ENCODE measurements around the gene ARPC4.
"Not testable (repeated sequence)": the region's sequence is repeated elsewhere in the genome, so short reads cannot be mapped to it uniquely, and the experiment has no call there.

Gene ARPC4

DNA sequence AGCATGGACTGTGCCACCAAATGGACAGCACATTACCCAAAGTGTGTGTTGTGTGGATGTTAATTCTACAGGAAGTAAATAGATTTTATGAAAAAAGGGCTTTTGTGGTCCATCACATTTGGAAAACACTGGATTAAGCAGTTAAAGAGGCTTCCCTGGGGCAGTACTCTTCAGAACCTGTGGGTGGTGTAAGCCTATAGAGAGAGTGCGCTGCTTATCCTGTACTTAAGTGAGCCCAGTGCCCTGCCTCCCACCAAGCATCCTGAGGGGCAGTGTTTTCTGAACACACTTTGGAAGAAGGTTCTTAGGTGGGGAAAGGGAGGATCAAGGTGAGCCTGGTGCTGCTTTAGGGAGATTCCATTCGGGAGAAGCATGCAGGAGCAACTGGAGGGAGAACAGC, 28.1 kb downstream of the ARPC4 start:
- DNase-seq (ENCODE audit: low read depth in 2 of 2): no peak

DNA sequence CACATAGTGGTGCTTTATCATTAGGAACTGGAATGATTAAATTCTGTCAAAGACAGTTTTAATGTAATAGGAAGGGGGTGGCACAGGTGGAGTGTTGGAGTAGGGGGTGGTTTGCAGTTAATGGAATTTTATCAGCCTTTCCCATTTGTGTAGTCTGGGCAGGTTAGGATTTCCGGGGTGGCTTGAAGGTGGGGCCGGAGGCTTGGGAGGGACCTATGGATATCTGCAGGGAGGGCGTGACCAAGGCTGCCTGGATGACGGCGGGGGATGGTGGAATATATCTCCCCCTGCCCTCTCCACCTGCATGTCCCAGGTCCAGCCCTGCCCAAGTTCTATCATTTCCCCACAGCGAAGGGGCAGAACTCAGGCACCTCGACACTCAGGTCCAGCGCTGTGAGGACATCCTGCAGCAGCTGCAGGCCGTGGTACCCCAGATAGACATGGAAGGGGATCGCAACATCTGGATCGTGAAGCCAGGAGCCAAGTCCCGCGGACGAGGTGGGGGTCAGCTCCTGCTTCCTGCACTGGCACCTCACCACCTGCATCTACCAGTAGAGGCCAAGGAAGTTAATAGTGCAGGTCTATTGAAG, 32.7 kb downstream of the ARPC4 start:
- DNase-seq (ENCODE audit: low read depth in 2 of 2): no peak

DNA sequence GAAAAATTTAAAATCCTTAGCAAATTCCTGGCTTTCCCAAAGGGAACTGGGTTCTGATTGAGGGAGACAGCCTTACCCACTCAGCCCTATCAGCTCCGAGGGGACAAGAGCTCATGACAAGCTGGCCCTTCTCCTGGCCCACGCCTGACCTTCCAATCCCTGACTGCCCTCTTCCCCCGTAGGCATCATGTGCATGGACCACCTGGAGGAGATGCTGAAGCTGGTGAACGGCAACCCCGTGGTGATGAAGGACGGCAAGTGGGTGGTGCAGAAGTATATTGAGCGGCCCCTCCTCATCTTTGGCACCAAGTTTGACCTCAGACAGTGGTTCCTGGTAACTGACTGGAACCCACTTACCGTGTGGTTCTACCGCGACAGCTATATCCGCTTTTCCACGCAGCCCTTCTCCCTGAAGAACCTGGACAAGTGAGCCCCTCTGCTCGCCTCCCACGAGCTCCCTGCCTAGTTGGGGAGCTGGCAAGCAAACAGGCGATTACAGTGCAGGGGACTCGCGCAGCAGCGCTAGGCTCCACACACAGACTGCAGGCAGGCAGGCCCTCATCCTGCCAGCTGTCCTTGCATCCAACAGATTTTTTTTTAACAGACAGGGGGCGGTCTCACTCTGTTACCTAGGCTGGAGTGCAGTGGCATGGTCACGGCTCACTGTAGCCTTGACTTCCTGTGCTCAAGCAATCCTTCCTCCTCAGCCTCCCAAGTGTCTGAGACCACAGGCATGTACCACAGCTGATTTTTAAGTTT, 34.1 kb downstream of the ARPC4 start:
- no peak for DNase-seq (ENCODE audit: low read depth in 2 of 2)

- no peak for DNase-seq (ENCODE audit: low read depth in 2 of 2)
Measured at GRCh38 chr3:9828801-9829755, 36.2 kb downstream of the ARPC4 start.

DNA sequence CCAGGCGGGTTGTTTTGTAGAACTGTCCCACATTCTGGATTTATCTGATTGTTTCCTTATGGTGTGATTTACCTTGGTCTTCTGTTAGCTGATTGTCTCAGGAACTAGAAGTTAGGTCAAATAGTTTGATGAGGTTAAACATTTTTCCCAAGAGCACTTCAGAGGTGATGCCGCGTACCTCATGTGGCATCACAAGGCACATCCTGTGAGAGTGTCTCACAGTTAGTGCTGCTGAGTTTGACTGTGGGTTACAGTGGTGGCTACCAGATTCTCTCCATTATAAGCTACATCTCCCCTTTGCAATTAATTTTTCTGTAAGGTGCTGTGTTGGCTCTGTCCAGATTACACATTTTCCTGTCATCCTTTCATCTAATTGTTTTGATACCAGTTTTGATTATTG, 38.4 kb downstream of the ARPC4 start:
- no peak for DNase-seq (ENCODE audit: low read depth in 2 of 2)

DNA sequence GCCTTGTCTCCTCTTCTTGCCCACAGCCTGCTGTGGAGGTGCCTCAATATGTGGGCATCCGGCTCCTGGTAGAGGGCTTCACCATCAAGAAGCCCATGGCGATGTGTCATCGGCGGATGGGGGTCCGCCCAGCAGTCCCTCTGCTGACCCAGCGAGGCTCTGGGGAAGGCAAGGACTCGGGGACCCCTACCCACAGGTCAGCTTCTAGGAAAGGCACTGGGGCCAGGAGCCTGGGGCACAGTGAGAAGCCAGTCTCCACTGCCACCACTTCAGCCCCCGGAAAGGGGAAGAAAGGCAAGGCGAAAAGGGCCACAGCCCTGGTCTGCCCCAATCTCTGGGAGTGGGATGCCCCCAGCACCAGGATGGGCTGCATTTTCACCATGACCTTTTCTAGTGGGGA, 40.2 kb downstream of the ARPC4 start:
- no peak for DNase-seq (ENCODE audit: low read depth in 2 of 2)

GRCh38 chr3:9834520-9835380, 41.9 kb downstream of the ARPC4 start:
- no peak for DNase-seq (ENCODE audit: low read depth in 2 of 2)

DNA sequence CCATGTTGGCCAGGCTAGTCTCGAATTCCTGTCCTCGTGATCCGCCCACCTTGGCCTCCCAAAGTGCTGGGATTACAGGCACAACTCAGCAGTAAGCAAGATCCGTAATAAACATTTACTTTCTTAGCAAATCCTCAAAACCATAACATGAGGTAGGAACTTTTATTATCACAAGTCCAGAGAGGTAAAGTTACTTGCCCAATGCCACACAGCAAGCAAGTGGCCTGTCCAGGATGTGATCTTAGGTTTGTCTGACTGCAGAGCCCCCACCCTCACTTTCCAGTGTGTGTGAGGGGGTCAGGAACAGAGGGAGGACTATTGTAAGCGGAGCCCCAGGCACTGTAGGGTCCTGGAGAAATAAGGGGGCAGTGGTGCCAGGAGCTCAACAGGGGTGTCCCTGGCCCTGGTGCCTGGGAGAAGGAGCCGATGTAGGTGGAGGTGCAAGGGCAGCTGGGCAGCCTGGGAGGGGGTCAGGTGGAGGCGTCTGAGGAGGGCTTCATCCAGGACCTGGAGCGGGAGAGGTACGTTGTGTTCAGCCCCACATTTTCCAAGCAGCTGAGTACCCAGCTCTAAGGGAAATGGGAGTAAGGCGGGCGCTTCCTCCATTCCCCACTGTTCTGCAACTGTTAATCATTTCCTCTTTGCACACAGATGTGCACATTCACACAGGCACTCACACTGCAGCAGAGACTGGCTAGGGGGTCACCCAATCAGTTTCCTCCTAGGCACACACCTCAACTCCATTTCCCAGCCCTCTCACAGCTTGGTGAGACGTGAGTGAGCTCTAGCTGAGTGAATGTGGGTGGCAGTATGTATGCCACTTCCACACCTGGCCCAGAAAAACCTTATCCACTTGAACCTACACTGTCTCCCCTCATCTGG, 45.1 kb downstream of the ARPC4 start:
- no peak for DNase-seq (ENCODE audit: low read depth in 2 of 2)

GRCh38 chr3:9838856-9839255, 46.0 kb downstream of the ARPC4 start:
- DNase-seq (ENCODE audit: low read depth in 2 of 2): no peak

- no peak for DNase-seq (ENCODE audit: low read depth in 2 of 2)
Measured at GRCh38 chr3:9841015-9841414, 48.1 kb downstream of the ARPC4 start.

GRCh38 chr3:9843715-9844438, 51.0 kb downstream of the ARPC4 start, which contains the start of gene RPUSD3:
RPUSD3 (minus strand) TSS chr3:9844008; CDS start chr3:9843990, 18 bp downstream.
- peak; percentile 90 for DNase-seq (ENCODE audit: low read depth in 2 of 2)

DNA sequence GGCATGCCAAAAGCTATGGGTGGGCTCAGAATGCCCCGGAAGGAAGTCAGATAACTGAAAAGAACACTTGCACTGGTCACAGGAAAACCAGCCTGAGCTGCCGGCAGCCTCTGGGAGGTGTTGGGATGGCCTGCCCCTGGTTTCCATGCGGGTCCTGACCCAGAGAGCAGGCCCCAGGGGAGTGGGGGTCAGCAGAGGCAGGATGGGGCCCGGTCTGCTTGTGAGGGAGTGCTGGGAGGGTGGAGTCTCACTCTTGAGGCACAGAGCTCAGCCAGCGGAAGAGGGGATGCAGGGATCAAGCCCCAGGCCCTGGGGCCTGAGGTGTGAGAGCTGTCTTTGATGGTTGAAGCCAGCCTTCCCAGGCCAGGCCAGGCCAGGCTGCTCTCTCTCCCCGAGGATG, 53.3 kb downstream of the ARPC4 start:
- DNase-seq (ENCODE audit: low read depth in 2 of 2): no peak

GRCh38 chr3:9846931-9847488, 54.1 kb downstream of the ARPC4 start:
- no peak for DNase-seq (ENCODE audit: low read depth in 2 of 2)

DNA sequence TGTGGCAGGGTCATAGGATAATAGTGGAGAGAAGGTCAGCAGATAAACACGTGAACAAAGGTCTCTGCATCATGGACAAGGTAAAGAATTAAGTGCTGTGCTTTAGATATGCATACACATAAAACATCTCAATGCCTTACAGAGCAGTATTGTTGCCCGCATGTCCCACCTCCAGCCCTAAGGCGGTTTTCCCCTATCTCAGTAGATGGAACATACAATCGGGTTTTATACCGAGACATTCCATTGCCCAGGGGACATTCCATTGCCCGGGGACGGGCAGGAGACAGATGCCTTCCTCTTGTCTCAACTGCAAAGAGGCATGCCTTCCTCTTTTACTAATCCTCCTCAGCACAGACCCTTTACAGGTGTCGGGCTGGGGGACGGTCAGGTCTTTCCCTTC, 55.0 kb downstream of the ARPC4 start:
- DNase-seq (ENCODE audit: low read depth in 2 of 2): not testable (repeated sequence)

GRCh38 chr3:9848860-9849259, 56.0 kb downstream of the ARPC4 start:
- not testable (repeated sequence) for DNase-seq (ENCODE audit: low read depth in 2 of 2)

DNA sequence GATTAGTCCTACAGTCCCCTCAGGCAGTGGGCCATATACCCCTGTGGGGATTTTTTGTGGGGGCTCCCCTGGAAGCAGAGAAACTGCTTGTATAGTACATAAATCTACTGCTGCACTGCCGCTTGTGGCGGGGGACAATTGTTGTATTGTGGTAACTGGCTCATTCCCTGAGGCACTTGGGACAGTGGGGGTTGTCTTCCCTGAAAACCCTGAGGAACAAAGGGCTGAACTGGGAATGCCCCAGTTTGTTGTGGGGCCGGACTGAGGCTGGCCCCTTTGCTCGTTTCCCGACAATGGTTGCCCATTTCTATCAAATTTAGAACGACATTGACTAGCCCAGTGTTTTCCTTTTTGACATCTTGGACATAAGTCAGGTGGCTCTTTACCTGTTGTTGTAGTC, 58.5 kb downstream of the ARPC4 start:
- DNase-seq (ENCODE audit: low read depth in 2 of 2): not testable (repeated sequence)

GRCh38 chr3:9851926-9852325, 59.0 kb downstream of the ARPC4 start:
- not testable (repeated sequence) for DNase-seq (ENCODE audit: low read depth in 2 of 2)

GRCh38 chr3:9852528-9852927, 59.6 kb downstream of the ARPC4 start:
- DNase-seq (ENCODE audit: low read depth in 2 of 2): no peak

DNA sequence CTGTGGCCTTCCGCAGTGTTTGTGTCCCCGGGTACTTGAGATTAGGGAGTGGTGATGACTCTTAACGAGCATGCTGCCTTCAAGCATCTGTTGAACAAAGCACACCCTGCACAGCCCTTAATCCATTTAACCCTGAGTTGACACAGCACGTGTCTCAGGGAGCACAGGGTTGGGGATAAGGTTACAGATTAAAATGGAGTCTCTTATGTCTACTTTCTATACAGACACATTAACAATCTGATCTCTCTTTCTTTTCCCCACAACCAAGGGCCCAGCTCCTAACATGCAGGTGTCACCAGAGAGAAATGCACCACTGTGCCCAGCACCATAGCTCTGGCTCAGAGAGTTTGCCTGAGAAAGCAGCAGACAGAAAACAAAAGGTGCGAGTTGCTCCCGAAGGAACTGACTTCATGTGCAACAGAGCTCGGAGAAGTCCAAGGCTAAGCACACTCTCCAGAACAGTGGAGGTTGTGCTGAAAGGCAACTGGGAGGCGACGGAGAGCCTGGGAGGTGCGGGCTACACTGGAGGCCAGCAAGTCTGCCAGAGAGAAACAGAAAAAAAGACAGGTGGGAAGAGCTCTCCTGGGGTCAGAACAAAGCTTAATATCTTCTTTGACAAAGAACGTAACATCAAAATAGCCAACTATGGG, 61.5 kb downstream of the ARPC4 start:
- DNase-seq (ENCODE audit: low read depth in 2 of 2): not testable (repeated sequence)
